GM23338 (cell line): ENCODE data around the gene ETF1. TPM values are rescaled to one million over a fixed set of nuclear protein-coding genes. Genes with fewer than 3 reads are reported as not detected.

Experiments
- ATAC-seq: fragments of 200-7000 bp; cut with Tn5 transposase; 3 replicates; pipeline ENCODE4 v1.9.1; 2020
- DNase-seq: peaks from one replicate; pipeline ENCODE4 v3.0.0-alpha.2; 2015; ENCODE audit warnings: low spot score
- H2AFZ ChIP-seq: fragments of 200-600 bp; sonication (generic); 2 replicates; pipeline ENCODE4 v1.8.0; 2016; ENCODE audit warnings: antibody characterized with exemption, mild to moderate bottlenecking, moderate library complexity
- H3F3A ChIP-seq: fragments of 200-600 bp; sonication (generic); replicated peaks from 2 replicates; pipeline ENCODE4 v1.8.0; 2017; ENCODE audit warnings: antibody characterized with exemption, mixed run types, low read depth
- H3K27ac ChIP-seq: fragments of 200-600 bp; sonication (generic); 2 replicates; pipeline ENCODE4 v1.6.1; 2016; ENCODE audit warnings: low read depth
- H3K27me3 ChIP-seq: fragments of 200-600 bp; sonication (generic); 2 replicates; pipeline ENCODE4 v1.8.0; 2016; ENCODE audit warnings: mild to moderate bottlenecking, mixed run types, moderate library complexity; ENCODE audit not compliant: insufficient read depth
- H3K36me3 ChIP-seq: fragments of 200-600 bp; sonication (generic); 2 replicates; pipeline ENCODE4 v1.8.0; 2016; ENCODE audit warnings: mild to moderate bottlenecking; ENCODE audit not compliant: insufficient read depth
- H3K4me1 ChIP-seq: fragments of 200-600 bp; sonication (generic); 2 replicates; pipeline ENCODE4 v1.8.0; 2016; ENCODE audit warnings: mild to moderate bottlenecking, moderate library complexity; ENCODE audit not compliant: insufficient read depth
- H3K4me2 ChIP-seq: fragments of 200-600 bp; sonication (generic); 2 replicates; pipeline ENCODE4 v1.7.1; 2017; ENCODE audit warnings: mixed run types
- H3K4me3 ChIP-seq: fragments of 200-600 bp; sonication (generic); 2 replicates; pipeline ENCODE4 v1.6.1; 2016; ENCODE audit warnings: mixed run types
- H3K79me2 ChIP-seq: fragments of 200-600 bp; sonication (generic); replicated peaks from 2 replicates; pipeline ENCODE4 v1.8.0; 2017; ENCODE audit warnings: mild to moderate bottlenecking; ENCODE audit not compliant: insufficient read depth
- H3K9me2 ChIP-seq: fragments of 200-600 bp; sonication (generic); 2 replicates; pipeline ENCODE4 v1.8.0; 2017; ENCODE audit not compliant: insufficient read depth
- H4K20me1 ChIP-seq: fragments of 200-600 bp; sonication (generic); replicated peaks from 2 replicates; pipeline ENCODE4 v1.8.0; 2017; ENCODE audit warnings: mild to moderate bottlenecking; ENCODE audit not compliant: insufficient read depth
- H3K27ac Mint-ChIP-seq: 2 replicates; pipeline ENCODE4 v1.8.0; 2020; ENCODE audit warnings: inconsistent platforms, mild to moderate bottlenecking, moderate library complexity, mixed read lengths
- H3K27me3 Mint-ChIP-seq: 3 replicates; pipeline ENCODE4 v1.8.0; 2022; ENCODE audit warnings: low read depth, mild to moderate bottlenecking, moderate library complexity, mixed read lengths, inconsistent platforms; ENCODE audit not compliant: insufficient read depth, poor library complexity
- H3K36me3 Mint-ChIP-seq: 3 replicates; pipeline ENCODE4 v1.8.0; 2021; ENCODE audit warnings: low read depth, mild to moderate bottlenecking, inconsistent platforms, moderate library complexity, mixed read lengths
- H3K4me1 Mint-ChIP-seq: 3 replicates; pipeline ENCODE4 v1.8.0; 2020; ENCODE audit warnings: mild to moderate bottlenecking, inconsistent platforms, mixed read lengths
- H3K4me3 Mint-ChIP-seq: 3 replicates; pipeline ENCODE4 v1.8.0; 2021; ENCODE audit warnings: moderate library complexity, mild to moderate bottlenecking, inconsistent platforms, mixed read lengths
- H3K9me3 Mint-ChIP-seq: 3 replicates; pipeline ENCODE4 v1.8.0; 2020; ENCODE audit warnings: moderate library complexity, mild to moderate bottlenecking, inconsistent platforms, mixed read lengths
- CREB1 ChIP-seq: fragments of 250-450 bp; sonication (Bioruptor Pico); IDR thresholded peaks from 2 replicates; pipeline ENCODE4 v1.5.0; 2020; ENCODE audit warnings: low read depth, mild to moderate bottlenecking, moderate library complexity
- EZH2 ChIP-seq: fragments of 200-600 bp; sonication (generic); IDR thresholded peaks from one replicate; pipeline ENCODE4 v1.8.0; 2017; ENCODE audit warnings: antibody characterized with exemption, mild to moderate bottlenecking, low read depth; ENCODE audit not compliant: unreplicated experiment
- EZH2phosphoT487 ChIP-seq: fragments of 200-600 bp; sonication (generic); IDR thresholded peaks from one replicate; pipeline ENCODE4 v1.8.1; 2018; ENCODE audit warnings: antibody characterized with exemption; ENCODE audit not compliant: unreplicated experiment
- JUNB ChIP-seq: IDR thresholded peaks from one replicate; pipeline ENCODE4 v1.6.1; 2016; ENCODE audit warnings: antibody characterized with exemption; ENCODE audit not compliant: unreplicated experiment
- NANOG ChIP-seq: IDR thresholded peaks from 2 replicates; pipeline ENCODE4 v1.6.1; 2016; ENCODE audit warnings: antibody characterized with exemption, borderline replicate concordance
- REST ChIP-seq: IDR thresholded peaks from one replicate; pipeline ENCODE4 v1.6.1; 2018; ENCODE audit warnings: antibody characterized with exemption; ENCODE audit not compliant: unreplicated experiment
- STAT1 ChIP-seq: IDR thresholded peaks from one replicate; pipeline ENCODE4 v1.6.1; 2016; ENCODE audit warnings: antibody characterized with exemption; ENCODE audit not compliant: unreplicated experiment
- ZNF114 ChIP-seq: fragments of 250-450 bp; sonication (Bioruptor Pico); IDR thresholded peaks from 2 replicates; pipeline ENCODE4 v1.5.0; 2020; ENCODE audit warnings: mild to moderate bottlenecking, moderate library complexity
- ZNF331 ChIP-seq: fragments of 250-450 bp; sonication (Bioruptor Pico); IDR thresholded peaks from 2 replicates; pipeline ENCODE4 v1.5.0; 2020; ENCODE audit warnings: low read depth, mild to moderate bottlenecking, moderate library complexity
- ZNF462 ChIP-seq: fragments of 250-450 bp; sonication (Bioruptor Pico); IDR thresholded peaks from 2 replicates; pipeline ENCODE4 v1.5.0; 2020; ENCODE audit warnings: mild to moderate bottlenecking, moderate library complexity
- polyA plus RNA-seq: library from polyadenylated mRNA; unstranded; fragments of >200 nt; fragmentation: Nextera tagmentation; extraction: Ambion mirVana; gene quantifications from 2 replicates; pipeline ENCODE4 v1.2.1, GENCODE V29; 2016
- total RNA-seq: library from RNA; depleted of rRNA; stranded (reverse); fragments of >200 nt; shearing (Covaris generic); gene quantifications from 2 replicates; pipeline ENCODE4 v1.2.3, GENCODE V29; 2014

Gene ETF1
- total and polyA plus RNA-seq, 2 experiments from 2014 or later: 68.9 to 136 TPM

- H4K20me1 ChIP-seq: peaks cover 87% of the 10 kb centered on the region
- no peak overlapping the region for H3K27ac ChIP-seq
- Mint-ChIP-seq H3K27me3 (no peaks in the 10 kb centered on the region), H3K4me3 (no peak overlapping the region), H3K9me3 (no peaks in the 10 kb centered on the region), H3K4me1 (no peaks in the 10 kb centered on the region), H3K27ac (no peak overlapping the region), H3K36me3 (peaks cover 93% of the 10 kb centered on the region)
- H3K9me2 ChIP-seq: no peaks in the 10 kb centered on the region
- peaks cover 91% of the 10 kb centered on the region for H3K36me3 ChIP-seq
- no peak for TF ChIP-seq CREB1 (CRISPR knock-in tag)
- no peak for TF ChIP-seq EZH2
- no peak for TF ChIP-seq NANOG
- no peak for TF ChIP-seq ZNF462 (CRISPR knock-in tag)
- TF ChIP-seq REST: no peak
- TF ChIP-seq STAT1: no peak
- TF ChIP-seq ZNF114: no peak
- TF ChIP-seq JUNB: no peak
- no peak for TF ChIP-seq ZNF331 (CRISPR knock-in tag)
- no peak for TF ChIP-seq EZH2phosphoT487
- no peak overlapping the region for H3K4me3 ChIP-seq
- H3K27me3 ChIP-seq: no peaks in the 10 kb centered on the region
- no peak overlapping the region for H3K4me2 ChIP-seq
- ATAC-seq (no peak), DNase-seq (no peak)
- H2AFZ ChIP-seq: no peak overlapping the region
- H3F3A ChIP-seq: peaks cover 31% of the 10 kb centered on the region; the same call in 1 of the 2 replicates
- peaks cover 96% of the 10 kb centered on the region for H3K79me2 ChIP-seq
- H3K4me1 ChIP-seq: no peaks in the 10 kb centered on the region
Measured at GRCh38 chr5:138565100-138565821, 22.2 kb upstream of the ETF1 start.
